HepG2 (cell line): ENCODE results near the gene SLC16A13. TPM values are rescaled to one million over a fixed set of nuclear protein-coding genes. Genes with fewer than 3 reads are reported as not detected.
"Not testable (repeated sequence)": the region's sequence is repeated elsewhere in the genome, so short reads cannot be mapped to it uniquely, and the experiment has no call there.

Experiments
- ATAC-seq: fragments of 200-7000 bp; cut with Tn5 transposase; 3 replicates; pipeline ENCODE4 v1.9.1; 2020; ENCODE audit warnings: mild to moderate bottlenecking, moderate library complexity
- BruUV-seq: library from RNA; stranded (reverse); fragments of 400-500 nt; replicated peaks from 2 replicates; lab custom pipeline; 2021; lab: Mats Ljungman, UMichigan
- CTCF ChIA-PET: fragments of 300-600 bp; formaldehyde crosslinking; extraction: SDS; loops from one replicate; lab custom pipeline; 2021; ENCODE audit warnings: low total read pairs, inconsistent platforms, low intra/inter-chr PET ratio; lab: Yijun Ruan, JAX
- POLR2A ChIA-PET: fragments of 350-600 bp; sonication (Branson Sonifier 250); formaldehyde crosslinking; loops from one replicate; lab custom pipeline; 2020; ENCODE audit warnings: antibody characterized with exemption, inconsistent platforms; lab: Yijun Ruan, JAX
- DNase-seq: peaks from one replicate; pipeline ENCODE4 v3.0.0-alpha.2; 2015; ENCODE audit warnings: low spot score
- FAIRE-seq: peaks from 3 replicates; lab custom pipeline; 2011; peaks lifted over from hg19 to GRCh38; lab: Jason Lieb, UNC
- H2AFZ ChIP-seq: one replicate; pipeline ENCODE4 v1.6.1; 2011; ENCODE audit warnings: low read length, inconsistent platforms
- H3K27ac ChIP-seq: fragments of 300-600 bp; 3 replicates; pipeline ENCODE4 v1.8.0; 2011; ENCODE audit warnings: mixed run types, mild to moderate bottlenecking, mixed read lengths, low read length, inconsistent platforms; ENCODE audit not compliant: insufficient read depth; ENCODE audit errors: extremely low read length
- H3K27me3 ChIP-seq, 2 experiments: fragments of 200-600 bp in 1 of 2; 2 replicates in 1 of 2; 3 replicates in 1 of 2; pipeline versions ENCODE4 v1.6.0 to v1.8.0; 2011; ENCODE audit warnings: low read length in 2 of 2, mild to moderate bottlenecking in 2 of 2, moderate library complexity in 2 of 2, inconsistent platforms in 1 of 2; ENCODE audit not compliant: insufficient read depth in 2 of 2, control insufficient read depth in 1 of 2
- H3K36me3 ChIP-seq, 2 experiments: fragments of 200-600 bp in 1 of 2; replicated peaks in 1 of 2; 2 replicates in 1 of 2; 3 replicates in 1 of 2; pipeline versions ENCODE4 v1.5.1 to v1.8.0; 2011; ENCODE audit warnings: low read length in 2 of 2, inconsistent platforms in 1 of 2; ENCODE audit not compliant: insufficient read depth in 2 of 2, control insufficient read depth in 1 of 2
- H3K4me1 ChIP-seq: 2 replicates; pipeline ENCODE4 v1.5.1; 2012; ENCODE audit warnings: low read length, inconsistent platforms; ENCODE audit not compliant: insufficient read depth
- H3K4me2 ChIP-seq: 2 replicates; pipeline ENCODE4 v1.6.0; 2011; ENCODE audit warnings: low read depth, low read length, inconsistent platforms
- H3K4me3 ChIP-seq, 3 experiments: fragments of 200-600 bp in 1 of 3; sonication (generic), shearing (Covaris generic) in 1 of 3; replicated peaks in 1 of 3; 2 replicates each; pipeline ENCODE4 v1.5.1; 2011 to 2016; ENCODE audit warnings: low read length in 3 of 3, inconsistent platforms in 2 of 3, low read depth in 2 of 3, mild to moderate bottlenecking in 2 of 3, control low read depth in 1 of 3, mixed read lengths in 1 of 3; ENCODE audit not compliant: insufficient read depth in 1 of 3
- H3K79me2 ChIP-seq: one replicate; pipeline ENCODE4 v1.6.1; 2011; ENCODE audit warnings: low read length, inconsistent platforms; ENCODE audit not compliant: insufficient read depth
- H3K9ac ChIP-seq: 2 replicates; pipeline ENCODE4 v1.6.0; 2011; ENCODE audit warnings: mild to moderate bottlenecking, low read depth, low read length, inconsistent platforms; ENCODE audit not compliant: insufficient read depth
- H3K9me3 ChIP-seq: 2 replicates; pipeline ENCODE4 v1.5.1; 2012; ENCODE audit warnings: mild to moderate bottlenecking, low read length
- H4K20me1 ChIP-seq: 2 replicates; pipeline ENCODE4 v1.6.0; 2011; ENCODE audit warnings: inconsistent platforms, mild to moderate bottlenecking, low read length, moderate library complexity; ENCODE audit not compliant: insufficient read depth
- ATF1 ChIP-seq: IDR thresholded peaks from 2 replicates; pipeline ENCODE4 v1.6.1; 2016; ENCODE audit warnings: mild to moderate bottlenecking, control low read depth
- CREB1 ChIP-seq, 2 experiments: fragments of 450-650 bp in 1 of 2; IDR thresholded peaks; 2 replicates each; pipeline ENCODE4 v1.6.1; 2016 to 2017; ENCODE audit warnings: control low read depth in 1 of 2, mild to moderate bottlenecking in 1 of 2, missing compliant biosample characterization in 1 of 2, missing genetic modification characterization in 1 of 2
- ELF1 ChIP-seq: sonication (generic); formaldehyde crosslinking; IDR thresholded peaks from 2 replicates; pipeline ENCODE4 v1.4.0; 2020; ENCODE audit warnings: missing genetic modification reagents
- HMG20B ChIP-seq: conservative IDR thresholded peaks from 2 replicates; pipeline ENCODE4 v1.6.1; 2016; ENCODE audit warnings: missing genetic modification reagents, missing compliant biosample characterization
- HOXA3 ChIP-seq: sonication (generic); formaldehyde crosslinking; IDR thresholded peaks from 2 replicates; pipeline ENCODE4 v1.5.0; 2020; ENCODE audit warnings: missing genetic modification reagents
- RNF219 ChIP-seq: sonication (generic); formaldehyde crosslinking; IDR thresholded peaks from 2 replicates; pipeline ENCODE4 v1.5.0; 2020; ENCODE audit warnings: mild to moderate bottlenecking, missing genetic modification reagents
- RXRB ChIP-seq: IDR thresholded peaks from 2 replicates; pipeline ENCODE4 v1.6.1; 2016; ENCODE audit warnings: borderline replicate concordance, missing genetic modification reagents, missing compliant biosample characterization
- SKI ChIP-seq: fragments of 450-650 bp; IDR thresholded peaks from one replicate; pipeline ENCODE4 v1.6.1; 2018; ENCODE audit warnings: mild to moderate bottlenecking; ENCODE audit not compliant: partially characterized antibody
- SNAPC4 ChIP-seq: sonication (generic); formaldehyde crosslinking; IDR thresholded peaks from 2 replicates; pipeline ENCODE4 v1.4.0; 2020; ENCODE audit warnings: mild to moderate bottlenecking, missing genetic modification reagents
- USF2 ChIP-seq, 2 experiments: sonication (generic) in 1 of 2; formaldehyde crosslinking in 1 of 2; IDR thresholded peaks; 2 replicates each; pipeline versions ENCODE4 v1.5.1 to v1.6.1; 2011 to 2020; ENCODE audit warnings: borderline replicate concordance in 1 of 2, low read depth in 1 of 2, low read length in 1 of 2, mild to moderate bottlenecking in 1 of 2, missing genetic modification reagents in 1 of 2, moderate library complexity in 1 of 2
- ZSCAN30 ChIP-seq: sonication (generic); formaldehyde crosslinking; IDR thresholded peaks from 2 replicates; pipeline ENCODE4 v1.5.0; 2020; ENCODE audit warnings: mild to moderate bottlenecking, missing genetic modification reagents
- WGBS: methylation state at CpG from one replicate; pipeline ENCODE4 v1.1.6; 2017; ENCODE audit warnings: low lambda C conversion rate; 5-methylcytosine and 5-hydroxymethylcytosine counted together
- in situ Hi-C: cut with HindIII; loops from 2 replicates; pipeline ENCODE4 v1.10.0; 2017; ENCODE audit warnings: low pct_unique_long_range_greater_than_20kb; ENCODE audit not compliant: extremely low pct_ligation_motif_present
- intact Hi-C: fragments of 100-400 bp; cut with micrococcal nuclease; formaldehyde crosslinking; loops from one replicate; pipeline ENCODE4 v1.10.0; 2022; ENCODE audit not compliant: unreplicated experiment
- polyA plus RNA-seq, 8 experiments: library from polyadenylated mRNA; depleted of rRNA in 3 of 8; stranded (reverse) in 7 of 8; unstranded in 1 of 8; fragments of >200 nt; fragmentation: Illumina TruSeq in 4 of 8; extraction: Trizol in 4 of 8; gene quantifications; 2 replicates each; pipeline versions ENCODE4 v1.2.1 to v1.2.3, GENCODE V29; 2011 to 2016; ENCODE audit warnings: low read depth in 4 of 8, missing spikeins in 1 of 8, mixed read lengths in 1 of 8; ENCODE audit not compliant: insufficient read depth in 1 of 8
- total RNA-seq, 5 experiments: library from RNA; depleted of rRNA; stranded (reverse); fragments of >200 nt; fragmentation: Illumina TruSeq; extraction: Trizol; gene quantifications; 2 replicates each; pipeline ENCODE4 v1.2.3, GENCODE V29; 2016; ENCODE audit warnings: low read depth in 1 of 5

Gene SLC16A13
- total and polyA plus RNA-seq, 2 of the 13 experiments (the other 11 are each of a cell fraction or from before 2014, with no cell fraction given), result 2.2 to 3.0 TPM

GRCh38 chr17:7046725-7047397 is 11.0 kb downstream of the SLC16A13 start:
- peak overlapping the region; percentile 65 for H3K9ac ChIP-seq
- ChIA-PET POLR2A (interaction anchor here (1.2 to 4.6 kb wide), 20 partner anchors 10 to 641 kb away, joined by 4 to 71 read pairs (median 8); partner anchors contain the start of genes ACADVL, ASGR1, ASGR2 and DLG4), CTCF (interaction anchor here (1.2 to 2.7 kb wide), 5 partner anchors 89 to 234 kb away, joined by 3 to 31 read pairs (median 7); no protein-coding TSS in a partner anchor)
- BruUV-seq, H4K20me1 ChIP-seq, H3K9me3 ChIP-seq, H3K36me3 ChIP-seq, H3K27me3 ChIP-seq, H3K79me2 ChIP-seq: not testable (repeated sequence)
- intact Hi-C loops, result loop anchor here (2.0 to 5.0 kb wide), 2 partner anchors 132 to 305 kb away; partner anchors contain the start of genes ASGR1 and KCTD11
- peak overlapping the region; percentile 47 for H2AFZ ChIP-seq
- ATAC-seq, result peak; percentile 13
- H3K27ac ChIP-seq, result peak overlapping the region; percentile 73
- H3K4me1 ChIP-seq, result peaks cover 63% of the 10 kb centered on the region
- in situ Hi-C loops, result loop anchor here (10.0 kb wide), 1 partner anchor 238 kb away; the partner anchor contains the start of gene SLC2A4
- H3K4me2 ChIP-seq, result peak overlapping the region; percentile 94
- FAIRE-seq, result peak; percentile 87
- WGBS, result 0% methylated on average over 20 of the region's 26 CpGs
- H3K4me3 ChIP-seq, result peak overlapping the region; percentile 52 to 79 (median 61)
- DNase-seq, result peak; percentile 96
- 0 out of 2 replicates have a peak, but pooled peaks have one; percentile 22 for TF ChIP-seq SNAPC4
- peak; percentile 72 for TF ChIP-seq HOXA3 (CRISPR knock-in tag)
- TF ChIP-seq CREB1 (IDR thresholded peaks at IDR 0.05), result peak; percentile 52; the same call in 1 of the 2 replicates
- peak; percentile 56 for TF ChIP-seq CREB1 (CRISPR knock-in tag; IDR thresholded peaks at IDR 0.05)
- TF ChIP-seq RXRB (CRISPR knock-in tag), result peak; percentile 61; the same call in 1 of the 2 replicates
- 0 out of 2 replicates have a peak, but pooled peaks have one; percentile 19 for TF ChIP-seq RNF219
- 0 out of 2 replicates have a peak, but pooled peaks have one; percentile 26 for TF ChIP-seq ZSCAN30 (CRISPR knock-in tag)
- peak; percentile 36 for TF ChIP-seq SKI
- peak; percentile 85 for TF ChIP-seq USF2 (IDR thresholded peaks at IDR 0.05; ENCODE audit: low read depth, low read length)
- peak; percentile 81; the same call in 1 of the 2 replicates for TF ChIP-seq USF2 (CRISPR knock-in tag; IDR thresholded peaks at IDR 0.05; ENCODE audit: borderline replicate concordance)
- 0 out of 2 replicates have a peak, but pooled peaks have one; percentile 13 for TF ChIP-seq HMG20B (CRISPR knock-in tag)
- TF ChIP-seq ELF1, result 0 out of 2 replicates have a peak, but pooled peaks have one; percentile 18
- peak; percentile 76; the same call in 1 of the 2 replicates for TF ChIP-seq ATF1 (CRISPR knock-in tag)
